Panc1 (cell line): ENCODE measurements around the gene ELFN2. TPM values are rescaled to one million over a fixed set of nuclear protein-coding genes. Genes with fewer than 3 reads are reported as not detected.

Experiments used
- ATAC-seq: fragments of 200-7000 bp; cut with Tn5 transposase; 2 replicates; pipeline ENCODE4 v1.9.1; 2020; ENCODE audit warnings: mild to moderate bottlenecking, moderate library complexity
- BruUV-seq: library from RNA; stranded (reverse); fragments of 400-500 nt; replicated peaks from 2 replicates; lab custom pipeline; 2021; lab: Mats Ljungman, UMichigan
- CTCF ChIA-PET: fragments of 300-600 bp; sonication (Branson Sonifier 250); formaldehyde crosslinking; loops from one replicate; lab custom pipeline; 2022; ENCODE audit warnings: antibody characterized with exemption; lab: Charles Lee
- POLR2A ChIA-PET: fragments of 300-600 bp; sonication (Branson Sonifier 250); formaldehyde crosslinking; loops from one replicate; lab custom pipeline; 2022; ENCODE audit warnings: antibody characterized with exemption; lab: Charles Lee
- DNase-seq: peaks from one replicate; pipeline ENCODE4 v3.0.0-alpha.2; 2010; ENCODE audit warnings: low read depth, low spot score
- H3K27ac ChIP-seq: 2 replicates; pipeline ENCODE4 v1.5.1; 2011; ENCODE audit warnings: mild to moderate bottlenecking, low read length, inconsistent platforms
- H3K27me3 ChIP-seq: fragments of 200-500 bp; sonication (Bioruptor generic); 2 replicates; pipeline ENCODE4 v1.6.0; 2014; ENCODE audit warnings: low read length, inconsistent platforms; ENCODE audit not compliant: control insufficient read depth, insufficient read depth
- H3K36me3 ChIP-seq: fragments of 200-500 bp; sonication (Bioruptor generic); 2 replicates; pipeline ENCODE4 v1.5.1; 2014; ENCODE audit warnings: inconsistent platforms, mild to moderate bottlenecking, low read length, moderate library complexity; ENCODE audit not compliant: control insufficient read depth, insufficient read depth
- H3K4me1 ChIP-seq: 2 replicates; pipeline ENCODE4 v1.5.1; 2011; ENCODE audit warnings: inconsistent platforms, mild to moderate bottlenecking, low read length, moderate library complexity; ENCODE audit not compliant: control insufficient read depth, insufficient read depth
- H3K4me3 ChIP-seq, 2 experiments: 2 replicates each; pipeline ENCODE4 v1.5.1; 2011 to 2012; ENCODE audit warnings: low read depth in 2 of 2, low read length in 2 of 2, mild to moderate bottlenecking in 2 of 2, inconsistent platforms in 1 of 2, moderate library complexity in 1 of 2
- H3K9me3 ChIP-seq: fragments of 200-500 bp; sonication (Bioruptor generic); 2 replicates; pipeline ENCODE4 v1.5.1; 2014; ENCODE audit warnings: low read depth, mild to moderate bottlenecking, inconsistent platforms, low read length, moderate library complexity; ENCODE audit not compliant: control insufficient read depth, insufficient read depth
- POLR2AphosphoS5 ChIP-seq: IDR thresholded peaks from 2 replicates; pipeline ENCODE4 v1.6.1; 2012; ENCODE audit warnings: mild to moderate bottlenecking, low read depth, low read length, moderate library complexity
- SIN3A ChIP-seq: IDR thresholded peaks from 2 replicates; pipeline ENCODE4 v1.6.1; 2012; ENCODE audit warnings: low read depth, mild to moderate bottlenecking, low read length, moderate library complexity, borderline replicate concordance; ENCODE audit not compliant: insufficient read depth
- TCF7L2 ChIP-seq: IDR thresholded peaks from 2 replicates; pipeline ENCODE4 v1.6.1; 2011; ENCODE audit warnings: mild to moderate bottlenecking, low read depth, low read length, inconsistent platforms
- in situ Hi-C: cut with HindIII; loops from 2 replicates; pipeline ENCODE4 v1.10.0; 2016; ENCODE audit warnings: low sequenced_read_pairs, low pct_unique_long_range_greater_than_20kb
- intact Hi-C: fragments of 100-400 bp; cut with micrococcal nuclease; formaldehyde crosslinking; loops from one replicate; pipeline ENCODE4 v1.10.0; 2022; ENCODE audit not compliant: unreplicated experiment
- total RNA-seq: library from RNA; stranded (reverse); gene quantifications from one replicate; pipeline ENCODE4 v1.2.1, GENCODE V29; 2021; ENCODE audit not compliant: unreplicated experiment
- TF ChIP-seq, protein P1 (sequence below), 2 experiments: IDR thresholded peaks; 2 replicates each; pipeline ENCODE4 v1.6.1; 2011 to 2012; ENCODE audit warnings: low read depth in 2 of 2, control low read depth in 1 of 2, low read length in 1 of 2, mild to moderate bottlenecking in 1 of 2, moderate library complexity in 1 of 2; ENCODE audit not compliant: insufficient read depth in 1 of 2
- TF ChIP-seq, protein P2 (sequence below): fragments of 450-650 bp; IDR thresholded peaks from 2 replicates; pipeline ENCODE4 v1.5.1; 2017; ENCODE audit warnings: mild to moderate bottlenecking

The ELFN2 gene
- total RNA-seq, 1 experiment from 2014 or later, result 2.9 TPM

DNA sequence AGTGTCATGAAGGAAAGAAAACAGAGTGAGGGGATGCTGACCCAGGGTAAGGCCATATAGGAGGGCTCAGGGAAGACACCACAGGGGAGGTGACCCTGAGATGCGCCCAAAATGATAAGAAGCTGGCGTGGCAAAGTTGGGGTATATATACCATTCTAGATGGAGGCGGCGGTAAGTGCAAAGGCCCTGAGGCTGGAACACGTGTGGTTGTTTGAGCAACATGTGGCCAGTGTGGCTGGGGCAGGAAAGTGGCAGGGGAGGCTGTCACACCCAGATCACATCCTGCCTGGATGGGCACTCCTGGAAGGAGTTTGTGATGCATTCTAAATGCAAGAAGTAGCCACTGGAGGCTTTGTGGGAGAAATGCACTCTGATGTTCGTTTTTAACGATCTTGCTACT lies 74.8 kb downstream of the ELFN2 start:
- H3K27me3 ChIP-seq, result no peaks in the 10 kb centered on the region
- ChIA-PET POLR2A (interaction anchor here (0.5 kb wide), 1 partner anchor 187 kb away, joined by 4 read pairs; no protein-coding TSS in a partner anchor), CTCF (no interaction called here)
- H3K9me3 ChIP-seq, result no peaks in the 10 kb centered on the region
- H3K4me1 ChIP-seq, result no peaks in the 10 kb centered on the region
- BruUV-seq, result no TSS peak
- H3K36me3 ChIP-seq, result no peaks in the 10 kb centered on the region
- no peak for ATAC-seq
- in situ Hi-C loops, result no loop called here
- H3K4me3 ChIP-seq, result no peak overlapping the region
- no peak for DNase-seq
- intact Hi-C loops, result no loop called here
- no peak overlapping the region for H3K27ac ChIP-seq
- TF ChIP-seq, protein P1, sequence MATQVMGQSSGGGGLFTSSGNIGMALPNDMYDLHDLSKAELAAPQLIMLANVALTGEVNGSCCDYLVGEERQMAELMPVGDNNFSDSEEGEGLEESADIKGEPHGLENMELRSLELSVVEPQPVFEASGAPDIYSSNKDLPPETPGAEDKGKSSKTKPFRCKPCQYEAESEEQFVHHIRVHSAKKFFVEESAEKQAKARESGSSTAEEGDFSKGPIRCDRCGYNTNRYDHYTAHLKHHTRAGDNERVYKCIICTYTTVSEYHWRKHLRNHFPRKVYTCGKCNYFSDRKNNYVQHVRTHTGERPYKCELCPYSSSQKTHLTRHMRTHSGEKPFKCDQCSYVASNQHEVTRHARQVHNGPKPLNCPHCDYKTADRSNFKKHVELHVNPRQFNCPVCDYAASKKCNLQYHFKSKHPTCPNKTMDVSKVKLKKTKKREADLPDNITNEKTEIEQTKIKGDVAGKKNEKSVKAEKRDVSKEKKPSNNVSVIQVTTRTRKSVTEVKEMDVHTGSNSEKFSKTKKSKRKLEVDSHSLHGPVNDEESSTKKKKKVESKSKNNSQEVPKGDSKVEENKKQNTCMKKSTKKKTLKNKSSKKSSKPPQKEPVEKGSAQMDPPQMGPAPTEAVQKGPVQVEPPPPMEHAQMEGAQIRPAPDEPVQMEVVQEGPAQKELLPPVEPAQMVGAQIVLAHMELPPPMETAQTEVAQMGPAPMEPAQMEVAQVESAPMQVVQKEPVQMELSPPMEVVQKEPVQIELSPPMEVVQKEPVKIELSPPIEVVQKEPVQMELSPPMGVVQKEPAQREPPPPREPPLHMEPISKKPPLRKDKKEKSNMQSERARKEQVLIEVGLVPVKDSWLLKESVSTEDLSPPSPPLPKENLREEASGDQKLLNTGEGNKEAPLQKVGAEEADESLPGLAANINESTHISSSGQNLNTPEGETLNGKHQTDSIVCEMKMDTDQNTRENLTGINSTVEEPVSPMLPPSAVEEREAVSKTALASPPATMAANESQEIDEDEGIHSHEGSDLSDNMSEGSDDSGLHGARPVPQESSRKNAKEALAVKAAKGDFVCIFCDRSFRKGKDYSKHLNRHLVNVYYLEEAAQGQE (IDR thresholded peaks at IDR 0.05; ENCODE audit: insufficient read depth in 1 of 2, low read depth in 2 of 2, low read length in 1 of 2), result no peak
- TF ChIP-seq, protein P2, sequence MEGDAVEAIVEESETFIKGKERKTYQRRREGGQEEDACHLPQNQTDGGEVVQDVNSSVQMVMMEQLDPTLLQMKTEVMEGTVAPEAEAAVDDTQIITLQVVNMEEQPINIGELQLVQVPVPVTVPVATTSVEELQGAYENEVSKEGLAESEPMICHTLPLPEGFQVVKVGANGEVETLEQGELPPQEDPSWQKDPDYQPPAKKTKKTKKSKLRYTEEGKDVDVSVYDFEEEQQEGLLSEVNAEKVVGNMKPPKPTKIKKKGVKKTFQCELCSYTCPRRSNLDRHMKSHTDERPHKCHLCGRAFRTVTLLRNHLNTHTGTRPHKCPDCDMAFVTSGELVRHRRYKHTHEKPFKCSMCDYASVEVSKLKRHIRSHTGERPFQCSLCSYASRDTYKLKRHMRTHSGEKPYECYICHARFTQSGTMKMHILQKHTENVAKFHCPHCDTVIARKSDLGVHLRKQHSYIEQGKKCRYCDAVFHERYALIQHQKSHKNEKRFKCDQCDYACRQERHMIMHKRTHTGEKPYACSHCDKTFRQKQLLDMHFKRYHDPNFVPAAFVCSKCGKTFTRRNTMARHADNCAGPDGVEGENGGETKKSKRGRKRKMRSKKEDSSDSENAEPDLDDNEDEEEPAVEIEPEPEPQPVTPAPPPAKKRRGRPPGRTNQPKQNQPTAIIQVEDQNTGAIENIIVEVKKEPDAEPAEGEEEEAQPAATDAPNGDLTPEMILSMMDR, result no peak
- TF ChIP-seq TCF7L2 (no peak), POLR2AphosphoS5 (no peak), SIN3A (no peak)

- POLR2A ChIA-PET, result no interaction called here
- Histone ChIP-seq H3K9me3 (no peaks in the 10 kb centered on the region), H3K4me3 (no peak overlapping the region), H3K4me1 (peaks cover under 1% of the 10 kb centered on the region; the same call in 1 of the 2 replicates), H3K27me3 (no peaks in the 10 kb centered on the region), H3K27ac (no peak overlapping the region), H3K36me3 (no peaks in the 10 kb centered on the region)
- CTCF ChIA-PET, result no interaction called here
- DNase-seq, result no peak
- TF ChIP-seq SIN3A (no peak), TCF7L2 (no peak), POLR2AphosphoS5 (no peak)
- TF ChIP-seq, protein P2, result no peak
- TF ChIP-seq, protein P1 (IDR thresholded peaks at IDR 0.05; ENCODE audit: insufficient read depth in 1 of 2, low read depth in 2 of 2, low read length in 1 of 2), result no peak
- in situ Hi-C loops, result no loop called here
- no peak for ATAC-seq
- intact Hi-C loops, result no loop called here
- BruUV-seq, result no TSS peak
Measured at GRCh38 chr22:37351232-37351631, 76.0 kb downstream of the ELFN2 start.
